GM12878 (cell line): ENCODE measurements around the gene SOCS4.

Experiments
- CTCF ChIP-seq, 3 experiments: IDR thresholded peaks in 2 of 3; conservative IDR thresholded peaks in 1 of 3; 2 replicates each; pipeline ENCODE4 v1.5.1; 2011; ENCODE audit warnings: low read depth in 3 of 3, low read length in 3 of 3, mild to moderate bottlenecking in 3 of 3, control low read depth in 2 of 3, moderate library complexity in 2 of 3, inconsistent platforms in 1 of 3, mixed read lengths in 1 of 3; ENCODE audit not compliant: control insufficient read depth in 2 of 3, insufficient read depth in 1 of 3; ENCODE audit errors: extremely low read depth in 1 of 3
- E2F4 ChIP-seq: IDR thresholded peaks from 2 replicates; pipeline ENCODE4 v1.6.1; 2012; ENCODE audit warnings: low read depth, low read length, improper control_type of control experiment
- E4F1 ChIP-seq: fragments of 450-650 bp; IDR thresholded peaks from 2 replicates; pipeline ENCODE4 v1.6.1; 2018; ENCODE audit warnings: borderline replicate concordance, mild to moderate bottlenecking; ENCODE audit not compliant: partially characterized antibody
- EED ChIP-seq: sonication (generic); IDR thresholded peaks from 2 replicates; pipeline ENCODE4 v1.6.1; 2016; ENCODE audit warnings: antibody characterized with exemption, low read depth
- MAX ChIP-seq: IDR thresholded peaks from 2 replicates; pipeline ENCODE4 v1.6.1; 2012; ENCODE audit warnings: low read depth, low read length, improper control_type of control experiment
- RBBP5 ChIP-seq: fragments of 200-600 bp; sonication (generic); conservative IDR thresholded peaks from 2 replicates; pipeline ENCODE4 v1.6.1; 2016
- REST ChIP-seq: IDR thresholded peaks from 2 replicates; pipeline ENCODE4 v1.6.1; 2012; ENCODE audit warnings: mild to moderate bottlenecking, low read depth, low read length
- SMC3 ChIP-seq: IDR thresholded peaks from 2 replicates; pipeline ENCODE4 v1.6.1; 2011; ENCODE audit warnings: low read length, improper control_type of control experiment, borderline replicate concordance
- TAF1 ChIP-seq: IDR thresholded peaks from 2 replicates; pipeline ENCODE4 v1.6.1; 2011; ENCODE audit warnings: mild to moderate bottlenecking, low read depth, low read length, borderline replicate concordance

GRCh38 chr14:55005071-55005470 is 22.0 kb upstream of the SOCS4 start:
- TF ChIP-seq TAF1, result no peak
- TF ChIP-seq SMC3, result no peak
- no peak for TF ChIP-seq REST
- TF ChIP-seq CTCF (IDR thresholded peaks at IDR 0.05 in 2 of 3, conservative IDR thresholded peaks at IDR 0.05 in 1 of 3; ENCODE audit: control insufficient read depth in 2 of 3, extremely low read depth in 1 of 3, insufficient read depth in 1 of 3, low read depth in 3 of 3, low read length in 3 of 3), result no peak
- TF ChIP-seq E2F4, result no peak
- TF ChIP-seq RBBP5, result no peak
- no peak for TF ChIP-seq MAX
- TF ChIP-seq EED, result no peak
- TF ChIP-seq E4F1, result no peak
